8988T (cell line): ENCODE data around the gene SLC9A3.

ENCODE experiments used
- DNase-seq: peaks from one replicate; pipeline ENCODE4 v3.0.0; 2011

Gene SLC9A3

GRCh38 chr5:438481-438981 is 85.7 kb downstream of the SLC9A3 start:
- no peak for DNase-seq

GRCh38 chr5:437281-437771 is 86.9 kb downstream of the SLC9A3 start:
- no peak for DNase-seq

- no peak for DNase-seq
These were observed 87.6 kb downstream of the SLC9A3 start for GRCh38 chr5:436641-436975.

GRCh38 chr5:435961-436640 is 88.1 kb downstream of the SLC9A3 start:
- peak; percentile 96 for DNase-seq

- no peak for DNase-seq
These were observed 89.0 kb downstream of the SLC9A3 start for GRCh38 chr5:435156-435790.

- DNase-seq: no peak
These were observed 89.7 kb downstream of the SLC9A3 start for GRCh38 chr5:434443-435146.

- DNase-seq: no peak
These were observed 90.4 kb downstream of the SLC9A3 start for GRCh38 chr5:433836-434235.

- DNase-seq: peak; percentile 31
These were observed 91.1 kb downstream of the SLC9A3 start for GRCh38 chr5:432928-433791.

GRCh38 chr5:432201-432927 is 91.9 kb downstream of the SLC9A3 start:
- DNase-seq: peak; percentile 24

- peak; percentile 34 for DNase-seq
These were observed 92.6 kb downstream of the SLC9A3 start for GRCh38 chr5:431711-432050.

- DNase-seq: peak; percentile 100
These were observed 93.1 kb downstream of the SLC9A3 start for GRCh38 chr5:431001-431710.

DNA sequence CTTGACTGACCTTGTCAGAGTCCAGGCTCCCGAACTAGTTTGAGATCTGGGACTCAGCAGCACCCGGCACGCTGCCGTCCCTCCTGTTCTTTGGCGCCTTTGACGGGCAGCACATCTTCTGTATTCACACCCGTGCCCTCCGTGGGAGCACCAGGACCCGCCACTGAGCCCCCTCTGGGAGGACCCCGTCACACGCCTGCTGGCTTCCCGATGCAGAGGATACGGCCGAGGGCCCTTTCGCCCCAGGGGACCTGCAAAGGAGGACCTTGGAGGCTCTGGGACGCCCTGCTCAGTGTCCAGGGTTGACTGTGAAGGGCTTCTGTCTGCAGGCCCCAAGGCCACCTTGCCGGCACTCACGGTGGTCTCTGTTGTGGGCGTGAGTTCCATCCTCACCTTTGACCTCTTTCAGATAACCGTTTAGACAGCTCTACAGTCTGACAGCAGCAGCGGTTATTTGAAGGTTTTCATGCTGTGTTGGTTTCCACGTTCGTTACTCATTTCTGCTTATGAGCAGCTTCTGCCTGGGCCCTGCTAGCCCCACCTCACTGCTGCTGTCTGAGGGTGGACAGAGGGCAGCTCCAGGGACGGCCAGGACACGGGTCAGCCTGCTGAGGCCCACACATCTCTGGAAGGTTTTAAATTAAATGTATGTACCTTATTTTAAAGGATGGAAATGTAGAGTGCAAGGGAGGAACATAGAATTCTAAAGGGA is 93.9 kb downstream of the SLC9A3 start:
- DNase-seq: peak; percentile 24

DNA sequence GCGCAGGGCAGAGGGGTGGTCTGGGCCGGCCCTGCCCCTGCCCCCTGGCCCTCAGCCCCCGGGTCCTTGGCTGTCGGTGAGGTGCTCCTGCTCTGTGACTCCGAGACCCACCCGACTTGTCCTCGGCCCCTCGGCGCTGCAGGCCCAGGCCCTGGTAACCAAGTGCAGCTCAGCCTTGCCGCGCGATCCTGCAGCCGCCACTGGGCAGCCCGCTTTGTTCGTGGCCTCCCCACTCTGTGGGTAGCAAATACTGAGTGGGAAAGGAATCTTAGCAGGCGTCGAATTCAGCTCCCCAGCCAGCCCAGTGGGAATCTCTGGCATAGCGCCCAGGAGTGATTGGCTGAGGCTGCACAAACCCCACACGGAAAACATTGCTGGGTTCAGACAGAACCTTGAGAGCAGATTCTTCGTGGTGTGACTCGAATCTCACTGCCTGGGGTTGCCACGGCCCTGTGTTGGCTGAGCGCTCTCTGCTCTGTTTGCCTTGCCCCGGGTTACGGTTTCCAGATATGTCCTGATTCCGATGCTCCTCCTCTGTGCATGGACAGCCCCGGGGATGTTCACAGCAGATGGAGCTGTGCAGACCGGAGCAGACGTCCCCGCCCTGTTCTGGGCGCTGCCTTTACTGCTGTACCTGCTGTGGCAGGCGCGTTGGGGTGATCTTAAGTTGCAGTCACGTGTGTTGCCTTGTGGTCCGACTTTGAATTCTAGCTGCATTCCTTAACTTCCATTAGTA is 94.6 kb downstream of the SLC9A3 start:
- DNase-seq: peak; percentile 42

DNA sequence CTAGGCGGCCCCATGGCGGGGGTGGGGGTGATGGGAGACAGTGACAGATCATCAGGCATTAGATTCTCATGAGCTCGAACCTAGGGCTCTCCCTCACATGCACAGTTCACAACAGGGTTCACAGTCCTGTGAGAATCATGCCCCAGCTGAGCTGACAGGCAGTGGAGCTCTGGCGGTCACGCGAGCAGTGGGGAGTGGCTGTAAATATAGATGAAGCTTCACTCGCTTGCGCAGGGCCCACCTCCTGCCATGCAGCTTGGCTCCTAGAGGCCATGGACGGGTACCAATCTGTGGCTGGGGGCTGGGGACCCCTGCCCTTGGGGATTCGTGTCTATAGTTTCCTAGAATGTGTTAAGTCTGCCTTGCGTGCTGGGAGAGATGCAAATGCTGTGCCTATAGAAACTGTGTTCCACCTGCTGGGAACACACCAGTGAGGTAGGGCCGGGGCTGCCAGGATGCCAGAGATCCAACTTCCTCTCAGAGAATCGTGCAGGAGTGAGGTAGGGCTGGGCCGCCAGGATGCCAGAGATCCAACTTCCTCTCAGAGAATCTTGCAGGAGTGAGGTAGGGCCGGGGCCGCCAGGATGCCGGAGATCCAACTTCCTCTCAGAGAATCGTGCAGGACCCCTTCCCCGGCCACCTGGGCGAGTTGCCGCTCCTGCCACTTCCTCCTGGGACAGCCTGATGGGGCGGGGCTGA is 95.3 kb downstream of the SLC9A3 start:
- DNase-seq: no peak

DNA sequence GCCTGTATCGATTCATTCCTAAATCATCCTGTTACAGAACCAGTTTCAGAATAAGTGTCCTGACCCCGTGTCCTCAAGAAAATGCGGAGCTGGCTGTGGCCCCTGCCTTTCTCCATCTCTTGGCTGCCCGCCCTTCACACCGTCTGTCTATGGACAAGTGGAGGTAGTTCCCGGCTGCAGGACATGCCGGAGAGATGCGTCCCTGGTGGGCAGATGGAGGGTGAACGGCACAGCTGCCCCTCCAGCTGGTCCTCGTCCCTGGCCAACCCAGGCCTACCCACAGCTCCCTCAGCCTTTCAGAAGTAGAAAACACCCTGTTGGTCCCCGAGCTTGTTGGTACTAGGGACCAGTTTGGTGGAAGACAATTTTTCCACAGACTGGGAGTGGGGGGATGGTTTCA is 96.0 kb downstream of the SLC9A3 start:
- DNase-seq: no peak

GRCh38 chr5:427415-428087 is 96.7 kb downstream of the SLC9A3 start:
- DNase-seq: no peak

- no peak for DNase-seq
These were observed 97.8 kb downstream of the SLC9A3 start for GRCh38 chr5:426392-426976.

- DNase-seq: peak; percentile 85
These were observed 98.5 kb downstream of the SLC9A3 start for GRCh38 chr5:425714-426113.
